CD4-positive, alpha-beta T cell treated with Interleukin-15 for 1 hour (primary cell): ENCODE results near the gene SARNP.
A peak's percentile ranks its signal among the peaks of the same experiment; 100 is the strongest.

Experiments
- DNase-seq: peaks from one replicate; pipeline ENCODE4 v3.0.0-alpha.2; 2020

The SARNP gene

GRCh38 chr12:55739025-55739378 is 78.5 kb downstream of the SARNP start:
- no peak for DNase-seq

DNA sequence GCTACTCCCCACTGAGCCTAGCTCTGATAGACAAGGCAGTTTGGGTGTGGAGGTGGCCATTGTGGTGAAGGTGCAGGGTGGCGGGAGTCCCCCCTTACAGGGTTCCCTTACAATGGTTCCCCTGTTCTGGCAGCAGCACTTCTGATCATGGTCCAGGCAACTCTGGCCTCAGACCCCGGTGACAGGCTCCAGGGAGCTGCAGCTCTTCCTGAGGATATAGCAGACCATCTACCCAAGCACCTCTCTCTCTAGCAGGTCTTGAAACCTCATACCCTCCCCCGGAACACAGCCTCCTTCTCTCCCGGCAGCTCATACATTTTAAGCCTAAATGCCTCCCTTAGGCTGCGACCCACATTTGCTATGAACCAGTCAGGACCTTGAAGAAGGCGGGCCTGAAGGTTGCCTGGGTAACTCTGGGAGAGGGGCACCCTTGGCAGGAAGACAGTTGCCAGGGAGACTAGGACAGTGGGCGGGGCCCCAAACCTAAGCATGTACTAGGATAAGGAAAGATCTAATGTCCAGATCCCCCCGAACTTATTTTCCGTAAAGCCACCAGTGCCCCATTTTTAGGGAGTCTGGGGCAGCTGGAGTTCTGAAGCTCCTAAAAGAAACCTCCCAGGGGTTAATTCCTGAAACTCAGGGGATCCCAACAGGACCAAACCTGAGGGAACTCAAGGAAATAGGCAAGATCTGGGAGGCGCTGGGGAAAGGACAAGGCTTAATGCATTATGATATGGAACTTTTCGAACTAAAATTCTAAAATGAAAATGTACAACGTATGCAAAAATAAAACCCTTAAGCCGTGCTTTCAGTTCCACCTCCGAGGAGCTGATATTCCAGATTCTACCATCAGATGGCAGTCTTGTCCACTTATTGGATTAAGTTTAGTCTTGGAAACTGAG is 79.2 kb downstream of the SARNP start:
- DNase-seq: peak; percentile 82

- DNase-seq: no peak
These were observed 79.9 kb downstream of the SARNP start for GRCh38 chr12:55737581-55738122.

DNA sequence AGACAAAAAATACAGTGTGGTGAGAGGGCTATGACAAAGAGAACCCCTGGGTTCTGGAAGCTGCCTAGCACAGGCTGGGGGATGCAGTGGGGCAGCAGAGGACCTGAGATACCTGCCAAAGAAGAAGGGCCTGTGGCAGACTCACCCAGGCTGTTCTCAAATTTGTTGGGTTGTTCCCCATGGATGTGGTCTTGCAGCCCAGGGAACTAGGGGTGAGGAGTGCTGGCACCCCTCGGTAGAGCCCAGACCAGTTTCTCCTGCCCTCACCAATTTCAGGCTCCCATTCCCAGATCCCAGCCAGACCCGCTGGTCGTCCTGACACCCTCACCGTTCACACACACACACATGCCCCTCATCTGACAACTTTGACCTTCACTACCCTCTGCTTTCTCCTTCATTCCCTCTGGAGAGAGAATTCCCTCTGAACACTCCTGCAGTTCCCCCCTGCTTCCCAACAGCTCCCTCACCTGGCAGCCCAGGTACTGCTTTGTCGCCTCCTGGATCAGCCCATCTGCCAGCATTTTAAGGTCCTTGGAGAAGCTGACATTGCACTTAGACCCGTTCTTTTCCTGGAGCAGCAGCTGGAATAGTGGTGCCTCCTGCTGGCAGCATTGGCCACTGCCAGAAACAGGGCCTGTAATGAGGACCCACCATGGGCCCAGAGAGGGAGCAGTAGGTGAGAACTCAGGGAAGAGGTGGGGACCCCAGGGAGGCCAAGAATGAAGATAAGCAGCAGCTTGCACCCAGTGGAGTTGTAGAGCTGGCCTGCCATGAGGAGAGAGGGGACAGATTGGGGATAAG is 80.5 kb downstream of the SARNP start:
- peak; percentile 60 for DNase-seq

- no peak for DNase-seq
These were observed 81.4 kb downstream of the SARNP start for GRCh38 chr12:55736076-55736475.

GRCh38 chr12:55734595-55734994 is 82.9 kb downstream of the SARNP start:
- DNase-seq: no peak

DNA sequence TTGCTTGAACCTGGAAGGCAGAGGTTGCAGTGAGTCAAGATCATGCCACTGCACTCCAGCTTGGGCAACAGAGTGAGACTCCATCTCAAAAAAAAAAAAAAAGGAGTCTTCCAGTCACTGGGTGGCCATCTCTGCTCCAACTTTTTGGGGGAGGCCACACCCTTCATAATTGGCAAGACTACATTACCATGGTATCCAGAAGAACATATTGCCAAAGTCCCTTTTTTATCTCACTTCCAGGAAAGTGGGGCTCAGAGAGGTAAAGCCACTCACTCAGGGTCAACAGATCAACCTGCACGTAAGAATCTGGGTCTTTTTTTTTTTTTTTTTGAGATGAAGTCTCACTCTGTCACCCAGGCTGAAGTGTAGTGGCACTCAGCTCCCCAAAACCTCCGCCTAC is 83.7 kb downstream of the SARNP start:
- DNase-seq: no peak

DNA sequence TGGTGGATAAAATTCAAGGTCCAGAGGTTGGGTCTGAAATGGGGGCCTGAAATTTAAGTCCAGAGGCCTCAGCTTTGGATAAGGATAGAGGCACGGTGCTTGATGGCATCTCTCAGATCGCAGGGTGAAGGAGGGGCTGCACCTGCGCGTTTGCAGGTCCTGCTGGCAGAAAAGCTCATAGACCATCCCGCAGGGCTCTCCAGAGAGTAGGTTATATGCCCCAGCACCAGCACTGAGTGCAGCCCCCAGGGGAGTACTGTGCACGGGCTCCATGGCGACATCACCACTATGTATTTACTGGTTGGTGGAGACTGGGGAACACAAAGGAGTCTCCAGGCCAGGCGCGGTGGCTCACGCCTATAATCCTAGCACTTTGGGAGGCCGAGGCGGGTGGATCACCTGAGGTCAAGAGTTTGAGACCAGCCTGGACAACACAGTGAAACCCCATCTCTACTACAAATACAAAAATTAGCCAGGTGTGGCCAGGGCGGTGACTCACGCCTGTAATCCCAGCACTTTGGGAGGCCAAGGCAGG is 84.4 kb downstream of the SARNP start:
- no peak for DNase-seq

- no peak for DNase-seq
These were observed 85.2 kb downstream of the SARNP start for GRCh38 chr12:55732288-55732687.

GRCh38 chr12:55729819-55730818 is 87.4 kb downstream of the SARNP start:
- DNase-seq: peak; percentile 46

- peak; percentile 74 for DNase-seq
These were observed 88.3 kb downstream of the SARNP start, which contains the start of gene CD63 for GRCh38 chr12:55728939-55729818. Gene CD63 (minus strand): TSS chr12:55729009. CDS start chr12:55728341, 668 bp downstream.

DNA sequence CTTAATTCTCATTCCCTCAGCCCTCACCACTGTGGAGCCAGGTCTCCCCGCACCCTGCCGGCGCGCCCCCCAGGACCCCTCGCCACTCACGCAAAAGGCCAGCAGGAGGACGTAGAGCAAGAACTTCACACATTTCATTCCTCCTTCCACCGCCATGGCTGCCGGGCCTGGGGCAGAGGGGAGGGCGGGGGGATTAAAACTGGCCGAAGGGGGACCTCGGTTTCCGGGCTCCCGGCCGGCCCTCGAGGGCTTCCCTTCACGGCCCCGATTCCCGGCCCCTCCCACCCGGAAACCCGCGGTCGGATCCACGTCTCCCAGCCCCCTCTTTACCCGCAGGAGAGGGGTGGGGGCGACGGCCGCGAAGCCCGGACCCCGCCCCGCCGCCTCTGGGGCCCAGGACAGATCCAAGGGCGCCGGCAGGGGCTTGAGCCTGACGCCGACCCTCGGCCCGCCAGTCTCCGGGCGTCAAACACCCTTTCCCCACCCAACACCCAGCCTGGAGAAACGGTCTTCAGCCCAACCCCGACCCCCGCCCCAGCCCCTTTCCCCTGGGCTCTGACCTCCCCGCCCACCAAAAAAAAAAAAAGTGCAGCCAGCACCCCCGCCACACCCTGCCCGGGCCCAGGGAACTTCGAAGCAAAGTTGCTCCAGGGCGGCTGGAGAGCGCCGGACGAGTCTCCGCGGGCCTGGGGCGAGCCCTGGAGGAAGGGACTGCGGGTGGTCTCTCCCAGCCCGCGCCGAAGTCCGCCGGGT is 89.2 kb downstream of the SARNP start:
- no peak for DNase-seq

- DNase-seq: no peak
These were observed 89.8 kb downstream of the SARNP start for GRCh38 chr12:55727643-55728185.

GRCh38 chr12:55726971-55727370 is 90.6 kb downstream of the SARNP start:
- no peak for DNase-seq

DNA sequence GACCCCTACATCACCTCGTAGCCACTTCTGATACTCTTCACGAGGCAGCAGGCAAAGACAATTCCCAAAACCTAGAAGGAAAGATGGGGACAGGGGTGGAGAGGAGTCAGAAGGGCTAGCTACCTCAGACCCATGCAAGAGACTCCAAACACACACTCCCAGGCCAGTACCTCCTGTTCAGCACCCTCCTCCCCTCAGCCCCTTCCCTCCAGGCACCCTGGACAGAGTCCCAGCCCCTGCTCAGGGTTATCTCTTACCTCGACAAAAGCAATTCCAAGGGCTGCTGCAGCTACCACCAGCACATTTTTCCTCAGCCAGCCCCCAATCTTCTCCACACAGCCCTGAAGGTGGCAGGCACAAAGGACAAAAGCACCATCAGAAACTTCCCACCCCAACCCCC is 92.0 kb downstream of the SARNP start:
- no peak for DNase-seq

- DNase-seq: no peak
These were observed 92.6 kb downstream of the SARNP start for GRCh38 chr12:55724940-55725309.

DNA sequence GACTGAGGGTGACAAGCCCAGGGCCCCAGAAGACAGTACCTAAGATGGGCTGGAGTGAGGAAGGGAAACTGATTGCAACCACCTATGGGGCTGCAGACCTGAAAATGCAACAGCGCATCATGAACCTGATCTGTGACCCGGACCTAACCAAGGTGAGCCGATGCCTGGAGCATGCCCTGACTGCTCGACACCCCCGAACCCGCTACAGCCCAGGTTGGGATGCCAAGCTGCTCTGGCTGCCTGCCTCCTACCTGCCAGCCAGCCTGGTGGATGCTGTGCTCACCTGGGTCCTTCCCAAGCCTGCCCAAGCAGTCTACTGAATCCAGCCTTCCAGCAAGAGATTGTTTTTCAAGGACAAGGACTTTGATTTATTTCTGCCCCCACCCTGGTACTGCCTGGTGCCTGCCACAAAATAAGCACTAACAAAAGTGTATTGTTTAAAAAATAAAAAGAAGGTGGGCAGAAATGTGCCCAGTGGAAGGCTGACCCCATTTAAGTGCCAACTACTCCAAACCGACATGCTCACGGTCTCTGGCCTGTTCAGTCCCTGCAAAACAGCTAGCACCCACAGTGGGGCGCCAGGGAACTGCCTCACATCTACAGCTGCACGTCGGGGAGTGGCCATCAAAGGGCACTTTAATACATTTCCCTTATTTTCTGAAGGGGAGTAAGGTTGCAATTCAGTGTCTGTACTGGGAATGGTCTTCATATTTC is 93.1 kb downstream of the SARNP start:
- DNase-seq: peak; percentile 76

GRCh38 chr12:55723516-55724225 is 93.9 kb downstream of the SARNP start:
- DNase-seq: no peak

DNA sequence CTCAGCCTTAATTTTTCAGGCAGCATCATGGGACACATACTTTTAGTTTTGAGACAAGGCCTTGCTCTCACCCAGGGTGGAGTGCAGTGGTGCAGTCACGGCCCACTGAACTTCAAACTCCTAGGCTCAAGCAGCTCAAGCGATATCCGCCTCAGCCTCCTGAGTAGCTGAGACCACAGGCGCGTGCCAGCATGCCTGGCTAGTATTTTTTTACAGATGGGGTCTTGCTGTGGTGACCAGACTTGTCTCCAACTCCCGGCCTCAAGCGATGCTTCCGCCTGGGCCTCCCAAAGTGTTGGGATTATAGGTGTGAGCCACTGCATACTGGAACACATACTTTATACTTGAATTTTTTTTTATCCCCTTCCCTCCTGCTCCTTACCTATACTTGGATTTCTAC is 94.6 kb downstream of the SARNP start:
- no peak for DNase-seq
